HL-60 (cell line): ENCODE measurements around the gene ATL1.

ENCODE experiments used
- GABPA ChIP-seq: IDR thresholded peaks from 2 replicates; pipeline ENCODE4 v1.6.1; 2012; ENCODE audit warnings: low read depth
- POLR2AphosphoS5 ChIP-seq: IDR thresholded peaks from 2 replicates; pipeline ENCODE4 v1.6.1; 2012; ENCODE audit warnings: low read depth
- TF ChIP-seq, protein P1 (sequence below): IDR thresholded peaks from one replicate; pipeline ENCODE4 v1.5.1; 2011; ENCODE audit warnings: low read length, control low read depth, inconsistent platforms; ENCODE audit not compliant: insufficient read depth
- TF ChIP-seq, protein P2 (sequence below): IDR thresholded peaks from 2 replicates; pipeline ENCODE4 v1.6.1; 2012; ENCODE audit warnings: low read depth; ENCODE audit not compliant: insufficient replicate concordance

GRCh38 chr14:50667684-50667995 lies 107.7 kb downstream of the ATL1 start:
- TF ChIP-seq, protein P1, sequence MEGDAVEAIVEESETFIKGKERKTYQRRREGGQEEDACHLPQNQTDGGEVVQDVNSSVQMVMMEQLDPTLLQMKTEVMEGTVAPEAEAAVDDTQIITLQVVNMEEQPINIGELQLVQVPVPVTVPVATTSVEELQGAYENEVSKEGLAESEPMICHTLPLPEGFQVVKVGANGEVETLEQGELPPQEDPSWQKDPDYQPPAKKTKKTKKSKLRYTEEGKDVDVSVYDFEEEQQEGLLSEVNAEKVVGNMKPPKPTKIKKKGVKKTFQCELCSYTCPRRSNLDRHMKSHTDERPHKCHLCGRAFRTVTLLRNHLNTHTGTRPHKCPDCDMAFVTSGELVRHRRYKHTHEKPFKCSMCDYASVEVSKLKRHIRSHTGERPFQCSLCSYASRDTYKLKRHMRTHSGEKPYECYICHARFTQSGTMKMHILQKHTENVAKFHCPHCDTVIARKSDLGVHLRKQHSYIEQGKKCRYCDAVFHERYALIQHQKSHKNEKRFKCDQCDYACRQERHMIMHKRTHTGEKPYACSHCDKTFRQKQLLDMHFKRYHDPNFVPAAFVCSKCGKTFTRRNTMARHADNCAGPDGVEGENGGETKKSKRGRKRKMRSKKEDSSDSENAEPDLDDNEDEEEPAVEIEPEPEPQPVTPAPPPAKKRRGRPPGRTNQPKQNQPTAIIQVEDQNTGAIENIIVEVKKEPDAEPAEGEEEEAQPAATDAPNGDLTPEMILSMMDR, result no peak
- no peak for TF ChIP-seq POLR2AphosphoS5
- no peak for TF ChIP-seq GABPA
- TF ChIP-seq, protein P2, sequence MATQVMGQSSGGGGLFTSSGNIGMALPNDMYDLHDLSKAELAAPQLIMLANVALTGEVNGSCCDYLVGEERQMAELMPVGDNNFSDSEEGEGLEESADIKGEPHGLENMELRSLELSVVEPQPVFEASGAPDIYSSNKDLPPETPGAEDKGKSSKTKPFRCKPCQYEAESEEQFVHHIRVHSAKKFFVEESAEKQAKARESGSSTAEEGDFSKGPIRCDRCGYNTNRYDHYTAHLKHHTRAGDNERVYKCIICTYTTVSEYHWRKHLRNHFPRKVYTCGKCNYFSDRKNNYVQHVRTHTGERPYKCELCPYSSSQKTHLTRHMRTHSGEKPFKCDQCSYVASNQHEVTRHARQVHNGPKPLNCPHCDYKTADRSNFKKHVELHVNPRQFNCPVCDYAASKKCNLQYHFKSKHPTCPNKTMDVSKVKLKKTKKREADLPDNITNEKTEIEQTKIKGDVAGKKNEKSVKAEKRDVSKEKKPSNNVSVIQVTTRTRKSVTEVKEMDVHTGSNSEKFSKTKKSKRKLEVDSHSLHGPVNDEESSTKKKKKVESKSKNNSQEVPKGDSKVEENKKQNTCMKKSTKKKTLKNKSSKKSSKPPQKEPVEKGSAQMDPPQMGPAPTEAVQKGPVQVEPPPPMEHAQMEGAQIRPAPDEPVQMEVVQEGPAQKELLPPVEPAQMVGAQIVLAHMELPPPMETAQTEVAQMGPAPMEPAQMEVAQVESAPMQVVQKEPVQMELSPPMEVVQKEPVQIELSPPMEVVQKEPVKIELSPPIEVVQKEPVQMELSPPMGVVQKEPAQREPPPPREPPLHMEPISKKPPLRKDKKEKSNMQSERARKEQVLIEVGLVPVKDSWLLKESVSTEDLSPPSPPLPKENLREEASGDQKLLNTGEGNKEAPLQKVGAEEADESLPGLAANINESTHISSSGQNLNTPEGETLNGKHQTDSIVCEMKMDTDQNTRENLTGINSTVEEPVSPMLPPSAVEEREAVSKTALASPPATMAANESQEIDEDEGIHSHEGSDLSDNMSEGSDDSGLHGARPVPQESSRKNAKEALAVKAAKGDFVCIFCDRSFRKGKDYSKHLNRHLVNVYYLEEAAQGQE, result no peak
